ENCODE measurements around the gene GABPB1. TPM values are rescaled to one million over a fixed set of nuclear protein-coding genes. Genes with fewer than 3 reads are reported as not detected.

GABPB1 gene
- total RNA-seq, result 37.8 TPM

GRCh38 chr15:50354838-50355618, at the start of gene GABPB1:
Gene GABPB1 (minus strand): TSS chr15:50355198. CDS start chr15:50309798, 45,400 bp downstream.

GRCh38 chr15:50265620-50266019, 89.4 kb downstream of the GABPB1 start, which contains the start of gene HDC:
Gene HDC (minus strand): TSS chr15:50265726. CDS start chr15:50265623, 103 bp downstream.

Small RNAs within 50 kb of the gene (small RNA-seq; reads per million reads assigned to genes)
- gene RNU6-94P, result not detected

Other genes with a start within 250 kb of the GABPB1 start
- 11.1 TPM for gene ATP8B4, start 236.0 kb downstream of the GABPB1 start, total RNA-seq
- 6.2 TPM for gene SLC27A2, start 173.0 kb downstream of the GABPB1 start, total RNA-seq
- 22.1 TPM for gene HDC, start 89.5 kb downstream of the GABPB1 start, total RNA-seq
- gene USP8, start 69.2 kb upstream of the GABPB1 start, total RNA-seq, result 51.0 TPM
- 1.2 TPM for gene USP50, start 191.5 kb upstream of the GABPB1 start, total RNA-seq

Data from diencephalon (tissue), 1 donor.